Breast epithelium (tissue), 4 donors: ENCODE results near the gene NRBP1. TPM values are rescaled to one million over a fixed set of nuclear protein-coding genes. Genes with fewer than 3 reads are reported as not detected.

ENCODE experiments used
- DNase-seq, 2 donors: peaks; one replicate each; pipeline ENCODE4 v3.0.0-alpha.2; 2019; ENCODE audit warnings: low spot score in 2 of 2
- H3K27ac ChIP-seq, 2 donors: fragments of 200-600 bp; sonication (generic) in 1 of 2; one replicate each; pipeline ENCODE4 v1.5.1; 2016 to 2019; ENCODE audit warnings: mild to moderate bottlenecking in 1 of 2
- H3K27me3 ChIP-seq, 2 donors: fragments of 200-600 bp; sonication (generic) in 1 of 2; one replicate each; pipeline versions ENCODE4 v1.5.1 to v1.6.0; 2017 to 2019; ENCODE audit warnings: control low read depth in 1 of 2, mild to moderate bottlenecking in 1 of 2
- H3K36me3 ChIP-seq: fragments of 200-600 bp; one replicate; pipeline ENCODE4 v1.5.1; 2019
- H3K4me1 ChIP-seq, 2 donors: fragments of 200-600 bp; sonication (generic); one replicate each; pipeline ENCODE4 v1.5.1; 2016 to 2019; ENCODE audit warnings: control low read depth in 1 of 2
- H3K4me3 ChIP-seq, 3 donors: fragments of 200-600 bp; sonication (generic); 1 replicate in 2 of 3; 2 replicates in 1 of 3; pipeline ENCODE4 v1.5.1; 2016 to 2019; ENCODE audit warnings: mild to moderate bottlenecking in 3 of 3, moderate library complexity in 2 of 3
- H3K9me3 ChIP-seq, 2 donors: fragments of 200-600 bp; sonication (generic) in 1 of 2; one replicate each; pipeline ENCODE4 v1.5.1; 2016 to 2019; ENCODE audit warnings: control low read depth in 1 of 2
- CTCF ChIP-seq, 3 donors: fragments of 450-650 bp; IDR thresholded peaks; one replicate each; pipeline ENCODE4 v1.5.1; 2016 to 2017; ENCODE audit warnings: antibody characterized with exemption in 3 of 3, mild to moderate bottlenecking in 3 of 3, moderate library complexity in 3 of 3
- POLR2A ChIP-seq: fragments of 450-650 bp; IDR thresholded peaks from one replicate; pipeline ENCODE4 v1.6.1; 2016; ENCODE audit warnings: antibody characterized with exemption, mild to moderate bottlenecking, moderate library complexity
- POLR2AphosphoS5 ChIP-seq, 3 donors: sonication (generic); formaldehyde crosslinking; IDR thresholded peaks; one replicate each; pipeline ENCODE4 v1.6.1; 2017; ENCODE audit warnings: antibody characterized with exemption in 3 of 3
- intact Hi-C: fragments of 100-400 bp; cut with DNase I; formaldehyde crosslinking; loops from one replicate; pipeline ENCODE4 v1.15.1; 2023; ENCODE audit warnings: low total_unique reads
- total RNA-seq, 3 donors: library from RNA; depleted of rRNA; stranded (reverse); fragments of >200 nt; gene quantifications; one replicate each; pipeline ENCODE4 v1.1.0, GENCODE V29; 2016

Gene NRBP1
- total RNA-seq, 3 donors from 2014 or later = 70.5 to 87.5 (median 80.3) TPM

GRCh38 chr2:27409321-27410073 is 18.9 kb upstream of the NRBP1 start, which contains the start of gene PPM1G:
Gene PPM1G, minus strand, starts transcription at chr2:27409591. Its CDS starts 169 bp downstream, at chr2:27409422.
- peak within 1 kb of the TSS; percentile 78 to 86 for H3K27ac ChIP-seq
- H3K4me3 ChIP-seq = peak within 1 kb of the TSS; percentile 81 to 100 (median 96)
- peak; percentile 90 to 97 for DNase-seq
- intact Hi-C loops = no loop called here
- H3K4me1 ChIP-seq = peaks cover 0 to 4% of the 10 kb centered on the region in 2 donors
- no peaks in the 10 kb centered on the region for H3K36me3 ChIP-seq
- TF ChIP-seq POLR2A (peak; percentile 49), POLR2AphosphoS5 (IDR thresholded peaks at IDR 0.05) (peak; percentile 65 to 85 (median 81)), CTCF (IDR thresholded peaks at IDR 0.05) (no peak)
- H3K9me3 ChIP-seq = no peaks in the 10 kb centered on the region
- no peaks in the 10 kb centered on the region for H3K27me3 ChIP-seq

- Histone ChIP-seq H3K4me3 (no peak overlapping the region), H3K27ac (no peak overlapping the region), H3K4me1 (peaks cover 0 to 4% of the 10 kb centered on the region in 2 donors), H3K36me3 (no peaks in the 10 kb centered on the region), H3K9me3 (no peaks in the 10 kb centered on the region), H3K27me3 (no peaks in the 10 kb centered on the region)
- intact Hi-C loops = no loop called here
- DNase-seq = no peak
- TF ChIP-seq POLR2AphosphoS5 (IDR thresholded peaks at IDR 0.05) = no peak
- TF ChIP-seq POLR2A = no peak
- no peak for TF ChIP-seq CTCF (IDR thresholded peaks at IDR 0.05)
These were observed 15.8 kb upstream of the NRBP1 start for GRCh38 chr2:27412419-27413152.

GRCh38 chr2:27416151-27416550 is 12.3 kb upstream of the NRBP1 start:
- Histone ChIP-seq H3K36me3 (no peaks in the 10 kb centered on the region), H3K27ac (no peak overlapping the region), H3K27me3 (no peaks in the 10 kb centered on the region), H3K4me3 (no peak overlapping the region), H3K4me1 (no peaks in the 10 kb centered on the region), H3K9me3 (no peaks in the 10 kb centered on the region)
- intact Hi-C loops = no loop called here
- TF ChIP-seq POLR2A = no peak
- TF ChIP-seq CTCF (IDR thresholded peaks at IDR 0.05) = no peak
- no peak for TF ChIP-seq POLR2AphosphoS5 (IDR thresholded peaks at IDR 0.05)
- DNase-seq = no peak

GRCh38 chr2:27420996-27421395 is 7.4 kb upstream of the NRBP1 start:
- H3K9me3 ChIP-seq = no peaks in the 10 kb centered on the region
- TF ChIP-seq POLR2AphosphoS5 (IDR thresholded peaks at IDR 0.05) = no peak
- TF ChIP-seq POLR2A = no peak
- no peak for TF ChIP-seq CTCF (IDR thresholded peaks at IDR 0.05)
- no peaks in the 10 kb centered on the region for H3K36me3 ChIP-seq
- H3K27ac ChIP-seq = no peak overlapping the region
- no peaks in the 10 kb centered on the region for H3K27me3 ChIP-seq
- no peaks in the 10 kb centered on the region for H3K4me1 ChIP-seq
- no peak overlapping the region for H3K4me3 ChIP-seq
- intact Hi-C loops = no loop called here
- no peak for DNase-seq
